ENCODE data around the gene ROR2. TPM values are rescaled to one million over a fixed set of nuclear protein-coding genes. Genes with fewer than 3 reads are reported as not detected.

The ROR2 gene
- total RNA-seq, 4 donors from 2014 or later: 37.4 to 71.8 (median 59.4) TPM

GRCh38 chr9:91963711-91964240 lies 13.7 kb upstream of the ROR2 start:
- no peaks in the 10 kb centered on the region for H3K4me1 ChIP-seq
- no peak overlapping the region for H3K27ac ChIP-seq (replicated peaks in 1 of 4)
- H3K9me3 ChIP-seq: peaks cover 0 to 15% (median 3%) of the 10 kb centered on the region in 4 donors
- 65% methylated on average over 2 of the region's 2 CpGs for WGBS
- DNase-seq (ENCODE audit: extremely low spot score): no peak
- H3K36me3 ChIP-seq: no peaks in the 10 kb centered on the region
- H3K4me3 ChIP-seq: no peak overlapping the region
- intact Hi-C loops (cut with DNase I): no loop called here
- no peak for TF ChIP-seq CTCF (IDR thresholded peaks at IDR 0.05)
- no peak for TF ChIP-seq POLR2AphosphoS5 (IDR thresholded peaks at IDR 0.05)
- no peak for TF ChIP-seq EP300 (IDR thresholded peaks at IDR 0.05)
- TF ChIP-seq POLR2A (IDR thresholded peaks at IDR 0.05; ENCODE audit: low read depth): no peak
- H3K27me3 ChIP-seq: peaks cover 0 to 6% (median 0%) of the 10 kb centered on the region in 4 donors

- WGBS: 94% methylated on average over 1 of the region's 1 CpG
- Histone ChIP-seq H3K9me3 (peaks cover 0 to 15% (median 3%) of the 10 kb centered on the region in 4 donors), H3K4me1 (peaks cover 0 to under 1% (median 0%) of the 10 kb centered on the region in 4 donors), H3K4me3 (no peak overlapping the region), H3K27me3 (no peaks in the 10 kb centered on the region), H3K27ac (replicated peaks in 1 of 4) (no peak overlapping the region), H3K36me3 (no peaks in the 10 kb centered on the region)
- intact Hi-C loops (cut with DNase I): no loop called here
- TF ChIP-seq POLR2A (IDR thresholded peaks at IDR 0.05; ENCODE audit: low read depth): no peak
- TF ChIP-seq EP300 (IDR thresholded peaks at IDR 0.05): no peak
- TF ChIP-seq POLR2AphosphoS5 (IDR thresholded peaks at IDR 0.05): no peak
- no peak for TF ChIP-seq CTCF (IDR thresholded peaks at IDR 0.05)
- DNase-seq (ENCODE audit: extremely low spot score): no peak
Measured at GRCh38 chr9:91960367-91960766, 10.3 kb upstream of the ROR2 start.

GRCh38 chr9:91958174-91958573 lies 8.1 kb upstream of the ROR2 start:
- no peak for DNase-seq (ENCODE audit: extremely low spot score)
- no peak overlapping the region for H3K27ac ChIP-seq (replicated peaks in 1 of 4)
- H3K27me3 ChIP-seq: no peaks in the 10 kb centered on the region
- H3K4me1 ChIP-seq: peaks cover 0 to 11% (median 5%) of the 10 kb centered on the region in 4 donors
- no peak overlapping the region for H3K4me3 ChIP-seq
- peaks cover 0 to 8% (median 0%) of the 10 kb centered on the region in 4 donors for H3K9me3 ChIP-seq
- 79% methylated on average over 5 of the region's 5 CpGs for WGBS
- H3K36me3 ChIP-seq: no peaks in the 10 kb centered on the region
- no peak for TF ChIP-seq EP300 (IDR thresholded peaks at IDR 0.05)
- TF ChIP-seq POLR2AphosphoS5 (IDR thresholded peaks at IDR 0.05): no peak
- TF ChIP-seq POLR2A (IDR thresholded peaks at IDR 0.05; ENCODE audit: low read depth): no peak
- no peak for TF ChIP-seq CTCF (IDR thresholded peaks at IDR 0.05)
- intact Hi-C loops (cut with DNase I): loop anchor here (10.0 kb wide), 1 partner anchor 157 kb away; the partner anchor contains the start of gene SPTLC1

GRCh38 chr9:91954841-91955471 lies 4.9 kb upstream of the ROR2 start:
- Histone ChIP-seq H3K4me1 (peaks cover 3 to 23% (median 14%) of the 10 kb centered on the region in 4 donors), H3K36me3 (no peaks in the 10 kb centered on the region), H3K9me3 (peaks cover 0 to 4% (median 0%) of the 10 kb centered on the region in 4 donors), H3K27me3 (peaks cover 0 to 13% (median 0%) of the 10 kb centered on the region in 4 donors), H3K4me3 (peak overlapping the region in 2 of 4 donors; percentile 25 to 27), H3K27ac (replicated peaks in 1 of 4) (peak overlapping the region in 1 of 4 donors; percentile 16)
- 23% methylated on average over 6 of the region's 6 CpGs for WGBS
- intact Hi-C loops (cut with DNase I): loop anchor here (2.0 to 10.0 kb wide), 2 partner anchors 160 to 220 kb away; partner anchors contain the start of gene SPTLC1
- peak; percentile 70 to 72 (median 70) for TF ChIP-seq CTCF (IDR thresholded peaks at IDR 0.05)
- TF ChIP-seq POLR2AphosphoS5 (IDR thresholded peaks at IDR 0.05): peak in 1 of 2 donors; percentile 45
- TF ChIP-seq EP300 (IDR thresholded peaks at IDR 0.05): no peak
- no peak for DNase-seq (ENCODE audit: extremely low spot score)
